ENCODE data around the gene GUSB.

DNA sequence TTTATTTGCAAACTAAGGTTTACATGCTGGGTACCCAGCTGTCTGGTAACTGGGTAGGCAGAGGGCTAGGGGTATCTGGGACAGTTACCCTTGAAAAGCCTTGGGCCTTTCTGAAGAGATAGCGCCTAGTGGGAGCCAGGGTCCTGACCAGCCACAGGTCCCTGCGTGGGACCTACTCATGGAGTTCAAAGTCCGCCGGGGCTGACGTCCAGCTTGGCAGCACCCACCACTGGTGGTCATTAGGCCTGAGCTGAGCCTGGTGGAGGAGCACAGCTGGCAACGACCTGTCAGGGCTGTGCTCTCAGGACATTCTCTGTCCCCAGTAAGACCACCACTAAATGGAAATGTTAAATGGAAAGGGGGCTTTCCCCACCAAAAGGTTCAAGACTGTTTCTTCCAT lies 20.0 kb downstream of the GUSB start:
- TF ChIP-seq, protein P1, sequence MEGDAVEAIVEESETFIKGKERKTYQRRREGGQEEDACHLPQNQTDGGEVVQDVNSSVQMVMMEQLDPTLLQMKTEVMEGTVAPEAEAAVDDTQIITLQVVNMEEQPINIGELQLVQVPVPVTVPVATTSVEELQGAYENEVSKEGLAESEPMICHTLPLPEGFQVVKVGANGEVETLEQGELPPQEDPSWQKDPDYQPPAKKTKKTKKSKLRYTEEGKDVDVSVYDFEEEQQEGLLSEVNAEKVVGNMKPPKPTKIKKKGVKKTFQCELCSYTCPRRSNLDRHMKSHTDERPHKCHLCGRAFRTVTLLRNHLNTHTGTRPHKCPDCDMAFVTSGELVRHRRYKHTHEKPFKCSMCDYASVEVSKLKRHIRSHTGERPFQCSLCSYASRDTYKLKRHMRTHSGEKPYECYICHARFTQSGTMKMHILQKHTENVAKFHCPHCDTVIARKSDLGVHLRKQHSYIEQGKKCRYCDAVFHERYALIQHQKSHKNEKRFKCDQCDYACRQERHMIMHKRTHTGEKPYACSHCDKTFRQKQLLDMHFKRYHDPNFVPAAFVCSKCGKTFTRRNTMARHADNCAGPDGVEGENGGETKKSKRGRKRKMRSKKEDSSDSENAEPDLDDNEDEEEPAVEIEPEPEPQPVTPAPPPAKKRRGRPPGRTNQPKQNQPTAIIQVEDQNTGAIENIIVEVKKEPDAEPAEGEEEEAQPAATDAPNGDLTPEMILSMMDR (IDR thresholded peaks at IDR 0.05), result no peak
- TF ChIP-seq POLR2A (IDR thresholded peaks at IDR 0.05), result no peak

Data from ovary (tissue), 3 donors.